ENCODE results near the gene KIR3DL3. TPM values are rescaled to one million over a fixed set of nuclear protein-coding genes. Genes with fewer than 3 reads are reported as not detected.
"Not testable (repeated sequence)": the region's sequence is repeated elsewhere in the genome, so short reads cannot be mapped to it uniquely, and the experiment has no call there.

KIR3DL3 gene
- total RNA-seq, 1 donor from 2014 or later = not detected

- TF ChIP-seq, protein P1, sequence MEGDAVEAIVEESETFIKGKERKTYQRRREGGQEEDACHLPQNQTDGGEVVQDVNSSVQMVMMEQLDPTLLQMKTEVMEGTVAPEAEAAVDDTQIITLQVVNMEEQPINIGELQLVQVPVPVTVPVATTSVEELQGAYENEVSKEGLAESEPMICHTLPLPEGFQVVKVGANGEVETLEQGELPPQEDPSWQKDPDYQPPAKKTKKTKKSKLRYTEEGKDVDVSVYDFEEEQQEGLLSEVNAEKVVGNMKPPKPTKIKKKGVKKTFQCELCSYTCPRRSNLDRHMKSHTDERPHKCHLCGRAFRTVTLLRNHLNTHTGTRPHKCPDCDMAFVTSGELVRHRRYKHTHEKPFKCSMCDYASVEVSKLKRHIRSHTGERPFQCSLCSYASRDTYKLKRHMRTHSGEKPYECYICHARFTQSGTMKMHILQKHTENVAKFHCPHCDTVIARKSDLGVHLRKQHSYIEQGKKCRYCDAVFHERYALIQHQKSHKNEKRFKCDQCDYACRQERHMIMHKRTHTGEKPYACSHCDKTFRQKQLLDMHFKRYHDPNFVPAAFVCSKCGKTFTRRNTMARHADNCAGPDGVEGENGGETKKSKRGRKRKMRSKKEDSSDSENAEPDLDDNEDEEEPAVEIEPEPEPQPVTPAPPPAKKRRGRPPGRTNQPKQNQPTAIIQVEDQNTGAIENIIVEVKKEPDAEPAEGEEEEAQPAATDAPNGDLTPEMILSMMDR (IDR thresholded peaks at IDR 0.05; ENCODE audit: insufficient read depth, low read length, poor library complexity, severe bottlenecking) = no peak
- no peaks in the 10 kb centered on the region for H3K36me3 ChIP-seq (ENCODE audit: control insufficient read depth, insufficient read depth, low read length)
- no peaks in the 10 kb centered on the region for H3K27me3 ChIP-seq (ENCODE audit: control insufficient read depth, insufficient read depth, low read length)
- no peak overlapping the region for H3K4me3 ChIP-seq (ENCODE audit: low read depth, low read length)
- DNase-seq (ENCODE audit: low read depth) = no peak
Measured at GRCh38 chr19:54691582-54692297, 32.5 kb upstream of the KIR3DL3 start.

DNA sequence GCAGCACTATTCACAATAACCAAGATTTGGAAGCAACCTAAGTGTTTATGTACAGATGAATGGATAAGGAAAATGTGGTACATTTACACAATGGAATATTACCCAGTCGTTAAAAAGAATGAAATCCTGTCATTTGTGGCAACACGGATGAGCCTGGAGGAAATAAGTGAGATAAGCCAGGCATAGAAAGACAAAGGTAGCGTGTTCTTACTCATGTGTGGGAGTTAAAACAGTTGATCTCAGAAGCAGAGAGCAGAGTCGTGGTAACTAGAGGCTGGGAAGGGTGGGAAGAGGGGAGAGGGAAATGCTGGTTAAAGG is 32.0 kb upstream of the KIR3DL3 start:
- no peaks in the 10 kb centered on the region for H3K36me3 ChIP-seq (ENCODE audit: control insufficient read depth, insufficient read depth, low read length)
- TF ChIP-seq, protein P1 (IDR thresholded peaks at IDR 0.05; ENCODE audit: insufficient read depth, low read length, poor library complexity, severe bottlenecking) = no peak
- H3K27me3 ChIP-seq (ENCODE audit: control insufficient read depth, insufficient read depth, low read length) = no peaks in the 10 kb centered on the region
- H3K4me3 ChIP-seq (ENCODE audit: low read depth, low read length) = no peak overlapping the region
- no peak for DNase-seq (ENCODE audit: low read depth)

GRCh38 chr19:54694648-54695047 is 29.6 kb upstream of the KIR3DL3 start:
- H3K36me3 ChIP-seq (ENCODE audit: control insufficient read depth, insufficient read depth, low read length) = no peaks in the 10 kb centered on the region
- DNase-seq (ENCODE audit: low read depth) = no peak
- H3K27me3 ChIP-seq (ENCODE audit: control insufficient read depth, insufficient read depth, low read length) = no peaks in the 10 kb centered on the region
- TF ChIP-seq, protein P1 (IDR thresholded peaks at IDR 0.05; ENCODE audit: insufficient read depth, low read length, poor library complexity, severe bottlenecking) = no peak
- no peak overlapping the region for H3K4me3 ChIP-seq (ENCODE audit: low read depth, low read length)

- TF ChIP-seq, protein P1 (IDR thresholded peaks at IDR 0.05; ENCODE audit: insufficient read depth, low read length, poor library complexity, severe bottlenecking) = no peak
- Histone ChIP-seq H3K4me3 (ENCODE audit: low read depth, low read length) (no peak overlapping the region), H3K27me3 (ENCODE audit: control insufficient read depth, insufficient read depth, low read length) (no peaks in the 10 kb centered on the region), H3K36me3 (ENCODE audit: control insufficient read depth, insufficient read depth, low read length) (no peaks in the 10 kb centered on the region)
- no peak for DNase-seq (ENCODE audit: low read depth)
Measured at GRCh38 chr19:54696117-54696548, 28.1 kb upstream of the KIR3DL3 start.

- H3K36me3 ChIP-seq (ENCODE audit: control insufficient read depth, insufficient read depth, low read length) = no peaks in the 10 kb centered on the region
- H3K4me3 ChIP-seq (ENCODE audit: low read depth, low read length) = no peak overlapping the region
- TF ChIP-seq, protein P1 (IDR thresholded peaks at IDR 0.05; ENCODE audit: insufficient read depth, low read length, poor library complexity, severe bottlenecking) = no peak
- no peak for DNase-seq (ENCODE audit: low read depth)
- H3K27me3 ChIP-seq (ENCODE audit: control insufficient read depth, insufficient read depth, low read length) = no peaks in the 10 kb centered on the region
Measured at GRCh38 chr19:54696766-54697165, 27.5 kb upstream of the KIR3DL3 start.

GRCh38 chr19:54697716-54698115 is 26.5 kb upstream of the KIR3DL3 start:
- not testable (repeated sequence) for DNase-seq (ENCODE audit: low read depth); H3K27me3 ChIP-seq (ENCODE audit: control insufficient read depth, insufficient read depth, low read length); H3K4me3 ChIP-seq (ENCODE audit: low read depth, low read length); H3K36me3 ChIP-seq (ENCODE audit: control insufficient read depth, insufficient read depth, low read length)

Data from kidney epithelial cell (primary cell).